ENCODE data around the gene CCDC187. TPM values are rescaled to one million over a fixed set of nuclear protein-coding genes. Genes with fewer than 3 reads are reported as not detected.

Gene CCDC187
- total and polyA plus RNA-seq, 2 of the 13 experiments (the other 11 are each of a cell fraction or from before 2014, with no cell fraction given), result 0.03 to 0.13 TPM

- no TSS peak for BruUV-seq (replicated peaks)
- H2AFZ ChIP-seq (ENCODE audit: low read length), result no peak overlapping the region
- no peaks in the 10 kb centered on the region for H3K79me2 ChIP-seq (ENCODE audit: insufficient read depth, low read length)
- no peak for ATAC-seq
- WGBS (ENCODE audit: low lambda C conversion rate), result 77% methylated on average over 9 of the region's 16 CpGs
- in situ Hi-C loops (cut with HindIII; ENCODE audit: extremely low pct_ligation_motif_present, low pct_unique_long_range_greater_than_20kb), result no loop called here
- ChIA-PET CTCF (ENCODE audit: low intra/inter-chr PET ratio, low total read pairs) (no interaction called here), POLR2A (no interaction called here)
- H3K9me3 ChIP-seq (ENCODE audit: low read length), result no peaks in the 10 kb centered on the region
- H3K36me3 ChIP-seq (replicated peaks in 1 of 2; ENCODE audit: control insufficient read depth in 1 of 2, insufficient read depth in 2 of 2, low read length in 2 of 2), result no peaks in the 10 kb centered on the region
- intact Hi-C loops (cut with micrococcal nuclease; ENCODE audit: unreplicated experiment), result no loop called here
- H3K4me1 ChIP-seq (ENCODE audit: insufficient read depth, low read length), result peaks cover 48% of the 10 kb centered on the region
- no peak for TF ChIP-seq FOXJ3 (CRISPR knock-in tag; IDR thresholded peaks at IDR 0.05; ENCODE audit: borderline replicate concordance)
- no peak for TF ChIP-seq TCF7L2 (IDR thresholded peaks at IDR 0.05; ENCODE audit: low read depth, low read length)
- TF ChIP-seq ARHGAP35 (CRISPR knock-in tag; IDR thresholded peaks at IDR 0.05; ENCODE audit: borderline replicate concordance), result no peak
- TF ChIP-seq ZNF564 (CRISPR knock-in tag; IDR thresholded peaks at IDR 0.05), result no peak
- TF ChIP-seq ZNF260 (CRISPR knock-in tag; IDR thresholded peaks at IDR 0.05; ENCODE audit: borderline replicate concordance, low read depth), result no peak
- no peak for TF ChIP-seq NFATC3 (CRISPR knock-in tag; IDR thresholded peaks at IDR 0.05)
- no peak for TF ChIP-seq SNAPC5 (CRISPR knock-in tag; IDR thresholded peaks at IDR 0.05; ENCODE audit: borderline replicate concordance)
- TF ChIP-seq DNMT1 (CRISPR knock-in tag; IDR thresholded peaks at IDR 0.05), result no peak
- no peak for TF ChIP-seq TBX2 (CRISPR knock-in tag; IDR thresholded peaks at IDR 0.05; ENCODE audit: borderline replicate concordance)
- TF ChIP-seq ZNF589 (CRISPR knock-in tag; conservative IDR thresholded peaks at IDR 0.05), result no peak
- no peak for TF ChIP-seq AHR (CRISPR knock-in tag; IDR thresholded peaks at IDR 0.05)
- TF ChIP-seq ZNF160 (CRISPR knock-in tag; IDR thresholded peaks at IDR 0.05), result no peak
- no peak for TF ChIP-seq SNAI1 (CRISPR knock-in tag; IDR thresholded peaks at IDR 0.05; ENCODE audit: borderline replicate concordance)
- no peak for FAIRE-seq
- H3K27ac ChIP-seq (ENCODE audit: extremely low read length, insufficient read depth, low read length), result no peak overlapping the region
- H3K9ac ChIP-seq (ENCODE audit: insufficient read depth, low read depth, low read length), result no peak overlapping the region
- no peaks in the 10 kb centered on the region for H4K20me1 ChIP-seq (ENCODE audit: insufficient read depth, low read length)
- peaks cover 13 to 48% of the 10 kb centered on the region in 2 experiments for H3K27me3 ChIP-seq (ENCODE audit: control insufficient read depth in 1 of 2, insufficient read depth in 2 of 2, low read length in 2 of 2)
- no peak overlapping the region for H3K4me2 ChIP-seq (ENCODE audit: low read depth, low read length)
- no peak for DNase-seq (ENCODE audit: low spot score)
- no peak overlapping the region for H3K4me3 ChIP-seq (replicated peaks in 1 of 3; ENCODE audit: insufficient read depth in 1 of 3, low read depth in 2 of 3, low read length in 3 of 3)
Measured at GRCh38 chr9:136295055-136295454, 8.8 kb downstream of the CCDC187 start.
